D721Med (cell line): ENCODE measurements around the gene P2RY14.

Experiments used
- DNase-seq: peaks from one replicate; pipeline ENCODE4 v3.0.0; 2011; ENCODE audit warnings: low spot score; ENCODE audit not compliant: insufficient read length
- FAIRE-seq: peaks from 2 replicates; lab custom pipeline; 2011; peaks lifted over from hg19 to GRCh38; lab: Jason Lieb, UNC
- CTCF ChIP-seq: IDR thresholded peaks from 2 replicates; pipeline ENCODE4 v1.5.1; 2012; ENCODE audit warnings: mild to moderate bottlenecking, control low read depth; ENCODE audit not compliant: insufficient read depth; ENCODE audit errors: missing control alignments

The P2RY14 gene

DNA sequence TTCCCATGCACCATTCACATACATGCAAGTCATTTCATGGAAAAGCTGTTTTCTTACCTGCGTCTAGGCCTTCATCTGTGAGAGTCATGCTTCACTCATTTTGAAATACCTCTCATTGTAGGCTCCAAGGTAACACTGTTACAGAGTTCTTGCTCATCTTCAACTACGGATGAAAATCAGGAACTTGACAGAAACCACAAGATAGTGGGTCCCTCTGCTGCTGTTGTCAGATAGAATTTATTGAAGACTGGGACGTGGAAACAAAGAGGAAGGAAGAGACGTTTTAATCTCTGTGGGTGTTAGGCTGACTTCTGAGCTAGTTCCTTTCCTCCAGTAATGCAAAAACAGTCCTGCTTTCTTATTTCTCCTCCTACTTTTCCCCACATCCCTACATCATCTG lies at the start of gene P2RY14:
P2RY14 (minus strand) TSS at position 313 of the 400 bp plus-strand sequence. CDS start 64,226 bp downstream, outside the sequence.
- TF ChIP-seq CTCF: no peak
- FAIRE-seq (no peak), DNase-seq (no peak)

GRCh38 chr3:151327571-151328198 lies 49.3 kb upstream of the P2RY14 start:
- FAIRE-seq (no peak), DNase-seq (no peak)
- peak; percentile 53 for TF ChIP-seq CTCF

- DNase-seq (no peak), FAIRE-seq (no peak)
- no peak for TF ChIP-seq CTCF
Measured at GRCh38 chr3:151322511-151322910, 44.2 kb upstream of the P2RY14 start.

- TF ChIP-seq CTCF: no peak
- FAIRE-seq: no peak
- no peak for DNase-seq
Measured at GRCh38 chr3:151321526-151321925, 43.2 kb upstream of the P2RY14 start.

- DNase-seq: no peak
- FAIRE-seq: no peak
- no peak for TF ChIP-seq CTCF
Measured at GRCh38 chr3:151320131-151320530, 41.8 kb upstream of the P2RY14 start.

- DNase-seq (no peak), FAIRE-seq (no peak)
Measured at GRCh38 chr3:151319628-151320027, 41.3 kb upstream of the P2RY14 start.

More at GRCh38 chr3:151319628-151320027, 41.3 kb upstream of the P2RY14 start:
- TF ChIP-seq CTCF: no peak
